Measurements from ENCODE around the gene SERPINA1. TPM values are rescaled to one million over a fixed set of nuclear protein-coding genes. Genes with fewer than 3 reads are reported as not detected.

SERPINA1 gene
- total RNA-seq, 1 experiment from 2014 or later = not detected

DNA sequence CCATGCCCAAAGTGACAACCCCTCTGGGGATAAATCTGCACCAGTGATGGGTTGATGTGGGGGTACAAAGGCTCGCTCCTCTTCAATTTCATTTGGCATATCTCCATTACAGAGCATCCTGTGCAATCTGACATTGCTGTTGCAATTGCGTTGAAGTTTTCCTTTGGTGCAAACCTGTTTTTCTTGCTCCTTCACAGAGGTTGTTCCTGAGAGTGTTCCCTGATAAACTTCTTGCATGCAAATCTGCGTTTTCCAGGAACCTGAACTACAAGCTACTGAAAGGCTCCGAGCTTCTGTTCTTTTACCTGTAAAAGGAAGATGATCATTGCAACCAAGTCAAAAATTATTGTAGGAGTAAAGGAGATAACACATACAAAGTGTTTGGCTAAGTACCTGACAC lies 38.1 kb upstream of the SERPINA1 start:
- H3K56ac ChIP-seq (ENCODE audit: insufficient read length, low read depth, low read length) = no peak overlapping the region
- H3K27me3 Mint-ChIP-seq (ENCODE audit: low read depth) = peaks cover 1% of the 10 kb centered on the region

More for the DNA sequence above, 38.1 kb upstream of the SERPINA1 start:
- Histone ChIP-seq H3K4me2 (ENCODE audit: insufficient read depth, insufficient read length, low read length) (no peak overlapping the region), H3K4ac (ENCODE audit: low read depth, low read length) (no peak overlapping the region), H2BK20ac (ENCODE audit: low read depth, low read length, poor library complexity, severe bottlenecking) (no peak overlapping the region), H3K79me1 (ENCODE audit: insufficient read depth, low read depth, low read length, poor library complexity, severe bottlenecking) (no peaks in the 10 kb centered on the region), H3K9me3 (ENCODE audit: control insufficient read depth, low read depth, low read length) (no peaks in the 10 kb centered on the region), H3K9ac (ENCODE audit: extremely low read depth, insufficient read length, low read length) (no peak overlapping the region), H3K79me2 (ENCODE audit: insufficient read depth, low read length) (no peaks in the 10 kb centered on the region), H2AFZ (ENCODE audit: low read length) (no peak overlapping the region), H2BK12ac (ENCODE audit: insufficient read length, low read depth, low read length) (no peak overlapping the region), H4K91ac (ENCODE audit: insufficient read length, low read depth, low read length) (no peak overlapping the region), H4K8ac (replicated peaks; ENCODE audit: insufficient read length, low read depth, low read length) (no peak overlapping the region), H3K4me1 (ENCODE audit: insufficient read depth, low read length) (no peaks in the 10 kb centered on the region), H3K27me3 (ENCODE audit: insufficient read depth, low read length) (no peaks in the 10 kb centered on the region), H4K5ac (ENCODE audit: insufficient read length, low read depth, low read length) (no peak overlapping the region), H2BK15ac (ENCODE audit: low read depth, low read length) (no peak overlapping the region), H3K23ac (ENCODE audit: insufficient read length, low read depth, low read length) (no peak overlapping the region), H3K18ac (ENCODE audit: insufficient read length, low read depth, low read length) (no peak overlapping the region), H2BK120ac (ENCODE audit: low read depth, low read length, poor library complexity, severe bottlenecking) (no peak overlapping the region), H3K23me2 (ENCODE audit: insufficient read length, low read depth, low read length, poor library complexity, severe bottlenecking) (no peaks in the 10 kb centered on the region), H2BK5ac (ENCODE audit: insufficient read length, low read length) (no peak overlapping the region), H3K14ac (ENCODE audit: insufficient read depth, low read length) (no peak overlapping the region), H3K27ac (ENCODE audit: insufficient read length, low read depth, low read length) (no peak overlapping the region), H3T11ph (ENCODE audit: low read length) (no peak overlapping the region), H2AK5ac (ENCODE audit: insufficient read length, low read length) (no peak overlapping the region), H4K20me1 (ENCODE audit: control insufficient read depth, insufficient read depth, insufficient read length) (no peaks in the 10 kb centered on the region)
- no peak overlapping the region for H3K27ac Mint-ChIP-seq
- H3K9me3 Mint-ChIP-seq = peaks cover 3 to 9% of the 10 kb centered on the region in 2 experiments; a peak in 2 of 5 replicates
- TF ChIP-seq, protein P1, sequence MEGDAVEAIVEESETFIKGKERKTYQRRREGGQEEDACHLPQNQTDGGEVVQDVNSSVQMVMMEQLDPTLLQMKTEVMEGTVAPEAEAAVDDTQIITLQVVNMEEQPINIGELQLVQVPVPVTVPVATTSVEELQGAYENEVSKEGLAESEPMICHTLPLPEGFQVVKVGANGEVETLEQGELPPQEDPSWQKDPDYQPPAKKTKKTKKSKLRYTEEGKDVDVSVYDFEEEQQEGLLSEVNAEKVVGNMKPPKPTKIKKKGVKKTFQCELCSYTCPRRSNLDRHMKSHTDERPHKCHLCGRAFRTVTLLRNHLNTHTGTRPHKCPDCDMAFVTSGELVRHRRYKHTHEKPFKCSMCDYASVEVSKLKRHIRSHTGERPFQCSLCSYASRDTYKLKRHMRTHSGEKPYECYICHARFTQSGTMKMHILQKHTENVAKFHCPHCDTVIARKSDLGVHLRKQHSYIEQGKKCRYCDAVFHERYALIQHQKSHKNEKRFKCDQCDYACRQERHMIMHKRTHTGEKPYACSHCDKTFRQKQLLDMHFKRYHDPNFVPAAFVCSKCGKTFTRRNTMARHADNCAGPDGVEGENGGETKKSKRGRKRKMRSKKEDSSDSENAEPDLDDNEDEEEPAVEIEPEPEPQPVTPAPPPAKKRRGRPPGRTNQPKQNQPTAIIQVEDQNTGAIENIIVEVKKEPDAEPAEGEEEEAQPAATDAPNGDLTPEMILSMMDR (conservative IDR thresholded peaks at IDR 0.05) = no peak
- peaks cover 0 to 4% (median 0%) of the 10 kb centered on the region in 3 experiments; a peak in 1 of 7 replicates for H3K36me3 Mint-ChIP-seq (ENCODE audit: insufficient read depth in 1 of 3, low read depth in 3 of 3)
- H3K4me3 Mint-ChIP-seq = no peak overlapping the region
- WGBS (ENCODE audit: extremely low coverage, insufficient read length, low lambda C conversion rate) = no CpG with 5 or more reads among the region's 4 CpGs
- H3K4me1 Mint-ChIP-seq = peaks cover 2 to 3% of the 10 kb centered on the region in 2 experiments
- DNase-seq = no peak

All from H9 (cell line).